Psoas muscle (tissue), 8 donors: ENCODE results near the gene MYO1B. TPM values are rescaled to one million over a fixed set of nuclear protein-coding genes. Genes with fewer than 3 reads are reported as not detected.

Experiments
- ATAC-seq, 4 donors: fragments of 200-7000 bp; cut with Tn5 transposase; one replicate each; pipeline ENCODE4 v1.9.1; 2020; ENCODE audit warnings: moderate library complexity in 3 of 4, mild to moderate bottlenecking in 2 of 4
- DNase-seq, 2 donors: peaks; one replicate each; pipeline ENCODE4 v3.0.0-alpha.2; 2020
- H3K27ac ChIP-seq: fragments of 200-600 bp; one replicate; pipeline ENCODE4 v1.8.0; 2022
- H3K27me3 ChIP-seq, 3 donors: fragments of 200-600 bp in 1 of 3; one replicate each; pipeline versions ENCODE4 v1.6.1 to v1.8.0; 2013 to 2022; ENCODE audit warnings: low read length in 2 of 3, mild to moderate bottlenecking in 2 of 3, moderate library complexity in 1 of 3; ENCODE audit not compliant: insufficient read depth in 3 of 3
- H3K36me3 ChIP-seq, 2 donors: fragments of 200-600 bp in 1 of 2; one replicate each; pipeline versions ENCODE4 v1.6.1 to v1.8.0; 2013 to 2022; ENCODE audit warnings: low read depth in 1 of 2, mild to moderate bottlenecking in 1 of 2, moderate library complexity in 1 of 2; ENCODE audit not compliant: insufficient read depth in 1 of 2
- H3K4me1 ChIP-seq: fragments of 200-600 bp; one replicate; pipeline ENCODE4 v1.8.0; 2022
- H3K4me3 ChIP-seq: fragments of 200-600 bp; one replicate; pipeline ENCODE4 v1.8.0; 2022; ENCODE audit warnings: mild to moderate bottlenecking
- H3K9me3 ChIP-seq: fragments of 200-600 bp; one replicate; pipeline ENCODE4 v1.8.0; 2022
- WGBS, 3 donors: extraction: QIAGEN DNeasy Blood & Tissue Kit; methylation state at CpG; one replicate each; pipeline versions ENCODE4 v1.1.6 to v1.1.7; 2013; 5-methylcytosine and 5-hydroxymethylcytosine counted together
- intact Hi-C, 2 donors: fragments of 100-400 bp; cut with DNase I; formaldehyde crosslinking; loops; one replicate each; pipeline versions ENCODE4 v1.11.0 to v1.14.2; 2022
- polyA plus RNA-seq, 3 donors: library from polyadenylated mRNA; stranded (reverse); fragments of 200-250 nt; gene quantifications; one replicate each; pipeline ENCODE4 v1.2.3, GENCODE V29; 2013
- total RNA-seq, 4 donors: library from RNA; stranded (reverse); fragmentation: NEBNext Ultra II Directional in 2 of 4; extraction: Animal tissue kit (Norgen Biotek cat#: 25700) in 2 of 4; gene quantifications; one replicate each; pipeline versions ENCODE4 v1.2.1 to v1.2.4, GENCODE V29; 2021 to 2023
- TF ChIP-seq, protein P1 (sequence below): fragments of 200-600 bp; IDR thresholded peaks from one replicate; pipeline ENCODE4 v1.8.0; 2022; ENCODE audit warnings: antibody characterized with exemption
- donor health status: healthy with polysubstance abuse.
- donor health status: DM: no; HTN: no; CAD: no; lungs with moderate emphysema.
- donor health status: Bipolar disorder and iron deficiency.
- donor health status: healthy.
- donor health status: DM: yes; HTN: yes; CAD: no.
- donor health status: DM: no; HTN: no; CAD: no.
- donor health status: DM: no; HTN: no; CAD: no.
- donor health status: DM: yes; HTN: yes; CAD: no.

MYO1B gene
- total and polyA plus RNA-seq, 7 donors = 4.4 to 14.1 (median 7.9) TPM

DNA sequence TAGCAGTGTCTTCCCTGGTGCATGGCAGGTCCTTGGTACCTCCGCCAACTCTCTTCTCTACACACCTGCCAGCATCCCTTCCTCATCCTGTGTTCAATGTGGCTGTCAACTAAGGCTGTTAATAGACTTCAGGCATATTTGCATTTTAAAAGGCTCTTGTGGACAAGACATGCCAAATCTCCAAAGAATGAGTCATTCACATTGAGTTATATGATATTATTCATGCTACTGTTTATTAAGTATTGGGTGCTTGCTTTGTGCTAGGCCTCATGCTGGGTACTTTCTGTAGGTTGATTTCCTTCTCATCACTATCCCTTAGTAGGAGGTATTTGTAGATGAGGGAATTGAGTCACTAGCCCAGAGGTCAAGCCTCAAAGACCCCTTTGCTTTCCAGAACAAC is 5.2 kb downstream of the MYO1B start:
- Histone ChIP-seq H3K4me1 (no peaks in the 10 kb centered on the region), H3K27ac (no peak overlapping the region), H3K9me3 (no peaks in the 10 kb centered on the region), H3K4me3 (no peak overlapping the region), H3K36me3 (no peaks in the 10 kb centered on the region), H3K27me3 (peaks cover 0 to 11% (median 0%) of the 10 kb centered on the region in 3 donors)
- DNase-seq (no peak), ATAC-seq (no peak)
- intact Hi-C loops = no loop called here
- TF ChIP-seq, protein P1, sequence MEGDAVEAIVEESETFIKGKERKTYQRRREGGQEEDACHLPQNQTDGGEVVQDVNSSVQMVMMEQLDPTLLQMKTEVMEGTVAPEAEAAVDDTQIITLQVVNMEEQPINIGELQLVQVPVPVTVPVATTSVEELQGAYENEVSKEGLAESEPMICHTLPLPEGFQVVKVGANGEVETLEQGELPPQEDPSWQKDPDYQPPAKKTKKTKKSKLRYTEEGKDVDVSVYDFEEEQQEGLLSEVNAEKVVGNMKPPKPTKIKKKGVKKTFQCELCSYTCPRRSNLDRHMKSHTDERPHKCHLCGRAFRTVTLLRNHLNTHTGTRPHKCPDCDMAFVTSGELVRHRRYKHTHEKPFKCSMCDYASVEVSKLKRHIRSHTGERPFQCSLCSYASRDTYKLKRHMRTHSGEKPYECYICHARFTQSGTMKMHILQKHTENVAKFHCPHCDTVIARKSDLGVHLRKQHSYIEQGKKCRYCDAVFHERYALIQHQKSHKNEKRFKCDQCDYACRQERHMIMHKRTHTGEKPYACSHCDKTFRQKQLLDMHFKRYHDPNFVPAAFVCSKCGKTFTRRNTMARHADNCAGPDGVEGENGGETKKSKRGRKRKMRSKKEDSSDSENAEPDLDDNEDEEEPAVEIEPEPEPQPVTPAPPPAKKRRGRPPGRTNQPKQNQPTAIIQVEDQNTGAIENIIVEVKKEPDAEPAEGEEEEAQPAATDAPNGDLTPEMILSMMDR = no peak
- WGBS, 3 donors = 98 to 100% (median 100%) methylated on average over 1 of the region's 1 CpG

DNA sequence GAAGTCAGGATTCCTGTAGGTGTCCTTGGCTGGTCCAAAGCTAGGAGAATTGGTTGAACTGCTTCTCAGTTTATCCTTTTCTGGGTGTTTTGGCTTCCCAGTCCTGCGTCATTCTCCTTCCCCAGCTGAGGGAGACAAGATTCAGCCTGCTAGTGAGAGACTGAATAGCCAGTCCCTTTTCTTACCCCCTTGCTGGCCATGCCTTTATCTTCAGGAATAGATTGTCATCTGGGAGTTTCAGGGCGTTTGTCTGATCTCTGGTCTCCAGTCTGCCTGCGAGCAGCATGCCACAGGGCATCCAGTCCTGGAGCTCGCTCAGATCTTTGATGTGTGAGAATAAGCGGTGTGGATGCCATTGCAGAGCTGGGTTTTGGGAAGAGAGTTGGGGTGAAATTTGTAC is 5.8 kb downstream of the MYO1B start:
- Histone ChIP-seq H3K4me1 (no peaks in the 10 kb centered on the region), H3K27me3 (peaks cover 0 to 7% (median 0%) of the 10 kb centered on the region in 3 donors), H3K27ac (no peak overlapping the region), H3K4me3 (no peak overlapping the region), H3K36me3 (no peaks in the 10 kb centered on the region), H3K9me3 (no peaks in the 10 kb centered on the region)
- ATAC-seq = no peak
- TF ChIP-seq, protein P1 = no peak
- intact Hi-C loops = no loop called here
- 75 to 88% (median 80%) methylated on average over 5 of the region's 5 CpGs for WGBS, 3 donors
- no peak for DNase-seq

- H3K9me3 ChIP-seq = no peaks in the 10 kb centered on the region
- H3K4me3 ChIP-seq = no peak overlapping the region
- no peak for DNase-seq
- no peak for ATAC-seq
- TF ChIP-seq, protein P1 = no peak
- no peaks in the 10 kb centered on the region for H3K27me3 ChIP-seq
- no peak overlapping the region for H3K27ac ChIP-seq
- intact Hi-C loops = no loop called here
- 41 to 66% (median 57%) methylated on average over 2 of the region's 2 CpGs for WGBS, 3 donors
- H3K4me1 ChIP-seq = no peaks in the 10 kb centered on the region
- no peaks in the 10 kb centered on the region for H3K36me3 ChIP-seq
Observed at GRCh38 chr2:191252699-191253098, 7.5 kb downstream of the MYO1B start.

GRCh38 chr2:191253476-191253875 is 8.3 kb downstream of the MYO1B start:
- Histone ChIP-seq H3K4me3 (no peak overlapping the region), H3K9me3 (no peaks in the 10 kb centered on the region), H3K27me3 (no peaks in the 10 kb centered on the region), H3K4me1 (no peaks in the 10 kb centered on the region), H3K27ac (no peak overlapping the region), H3K36me3 (no peaks in the 10 kb centered on the region)
- TF ChIP-seq, protein P1 = no peak
- WGBS, 3 donors = 90 to 96% (median 95%) methylated on average over 2 of the region's 2 CpGs
- ATAC-seq (no peak), DNase-seq (no peak)
- intact Hi-C loops = no loop called here

- no peak overlapping the region for H3K4me3 ChIP-seq
- 54 to 63% (median 58%) methylated on average over 4 of the region's 4 CpGs for WGBS, 3 donors
- no peaks in the 10 kb centered on the region for H3K27me3 ChIP-seq
- H3K9me3 ChIP-seq = no peaks in the 10 kb centered on the region
- intact Hi-C loops = no loop called here
- H3K36me3 ChIP-seq = no peaks in the 10 kb centered on the region
- ATAC-seq = no peak
- no peak overlapping the region for H3K27ac ChIP-seq
- no peak for DNase-seq
- H3K4me1 ChIP-seq = no peaks in the 10 kb centered on the region
- TF ChIP-seq, protein P1 = no peak
Observed at GRCh38 chr2:191255271-191255670, 10.1 kb downstream of the MYO1B start.
